ENCODE measurements around the gene PIK3CD.

The PIK3CD gene

GRCh38 chr1:9721606-9722377 lies 70.3 kb downstream of the PIK3CD start:
- peak; percentile 84 for DNase-seq

DNA sequence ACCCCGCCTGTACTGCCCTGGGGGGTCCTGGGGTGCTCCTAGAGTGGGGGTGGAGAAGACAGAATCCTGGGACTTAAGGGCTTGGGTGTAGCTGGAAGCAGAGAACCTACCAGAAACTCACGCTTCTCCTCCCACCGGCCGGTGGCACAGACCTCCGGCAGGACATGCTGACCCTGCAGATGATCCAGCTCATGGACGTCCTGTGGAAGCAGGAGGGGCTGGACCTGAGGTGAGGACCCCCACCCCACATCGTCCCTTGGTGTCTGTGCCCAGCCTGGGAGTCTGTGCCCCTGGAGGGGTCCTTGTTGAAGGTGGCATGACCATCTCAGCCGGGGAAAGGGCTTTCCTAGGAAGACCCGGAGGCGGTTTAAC lies 70.8 kb downstream of the PIK3CD start:
- DNase-seq, result no peak

GRCh38 chr1:9723068-9723805 lies 71.7 kb downstream of the PIK3CD start:
- DNase-seq, result no peak

DNA sequence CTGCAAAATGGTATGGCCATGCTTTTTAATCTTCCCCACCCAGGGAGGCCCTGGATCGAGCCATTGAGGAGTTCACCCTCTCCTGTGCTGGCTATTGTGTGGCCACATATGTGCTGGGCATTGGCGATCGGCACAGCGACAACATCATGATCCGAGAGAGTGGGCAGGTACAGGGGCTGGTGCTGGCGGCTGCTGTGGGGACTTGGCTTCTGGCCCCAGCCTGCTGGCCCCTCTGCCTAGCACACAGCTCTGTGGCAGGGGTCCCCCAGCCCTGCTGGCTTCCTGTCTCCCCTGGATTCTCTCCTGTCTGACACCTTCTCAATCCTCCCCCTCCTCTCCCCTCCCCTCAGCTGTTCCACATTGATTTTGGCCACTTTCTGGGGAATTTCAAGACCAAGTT lies 72.4 kb downstream of the PIK3CD start:
- no peak for DNase-seq

DNA sequence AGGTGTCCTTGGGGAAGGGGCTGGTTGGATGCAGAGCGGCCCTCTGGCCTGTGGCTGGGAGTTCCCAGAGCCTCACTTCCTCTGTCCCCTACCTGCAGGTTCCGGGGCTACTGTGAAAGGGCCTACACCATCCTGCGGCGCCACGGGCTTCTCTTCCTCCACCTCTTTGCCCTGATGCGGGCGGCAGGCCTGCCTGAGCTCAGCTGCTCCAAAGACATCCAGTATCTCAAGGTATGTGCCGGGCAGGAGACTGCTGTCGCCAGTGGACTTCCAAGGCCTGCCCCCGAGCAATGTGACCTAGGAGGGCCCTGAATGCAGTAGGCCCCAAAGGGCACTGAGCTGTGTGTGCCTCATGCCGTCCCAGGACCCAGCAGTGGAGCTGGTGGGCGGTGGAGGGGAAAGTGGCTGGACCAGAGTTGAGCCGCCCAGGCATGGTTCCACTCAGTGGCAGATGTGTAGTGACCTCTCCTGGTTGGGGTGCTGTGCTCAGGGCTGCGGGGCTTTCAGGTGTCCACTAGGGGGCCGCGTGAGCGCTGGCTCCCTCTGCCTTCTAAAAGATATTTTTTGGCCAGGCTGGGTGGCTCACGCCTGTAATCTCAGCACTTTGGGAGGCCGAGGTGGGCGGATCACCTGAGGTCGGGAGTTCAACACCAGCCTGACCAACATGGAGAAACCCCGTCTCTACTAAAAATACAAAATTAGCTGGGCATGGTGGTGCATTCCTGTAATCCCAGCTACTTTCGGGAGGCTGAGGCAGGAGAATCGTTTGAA lies 73.4 kb downstream of the PIK3CD start:
- peak; percentile 78 for DNase-seq

DNA sequence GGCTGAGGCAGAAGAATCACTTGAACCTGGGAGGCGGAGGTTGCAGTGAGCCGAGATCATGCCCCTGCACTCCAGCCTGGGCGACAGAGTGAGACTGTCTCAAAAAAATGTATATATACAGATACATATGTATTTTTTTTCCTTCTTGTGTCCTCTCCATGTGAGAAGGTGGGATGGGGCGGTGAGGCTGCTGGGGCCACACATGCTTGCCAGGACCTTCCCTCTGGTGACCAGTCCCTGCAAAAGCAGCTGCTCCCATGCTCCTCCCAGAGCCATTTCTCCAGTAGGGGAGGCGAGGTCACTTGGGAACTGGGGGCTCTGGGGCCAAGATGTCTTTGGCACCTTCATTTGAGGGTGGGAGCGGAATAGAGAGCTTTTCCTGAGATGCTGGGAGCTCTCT lies 74.9 kb downstream of the PIK3CD start:
- no peak for DNase-seq

DNA sequence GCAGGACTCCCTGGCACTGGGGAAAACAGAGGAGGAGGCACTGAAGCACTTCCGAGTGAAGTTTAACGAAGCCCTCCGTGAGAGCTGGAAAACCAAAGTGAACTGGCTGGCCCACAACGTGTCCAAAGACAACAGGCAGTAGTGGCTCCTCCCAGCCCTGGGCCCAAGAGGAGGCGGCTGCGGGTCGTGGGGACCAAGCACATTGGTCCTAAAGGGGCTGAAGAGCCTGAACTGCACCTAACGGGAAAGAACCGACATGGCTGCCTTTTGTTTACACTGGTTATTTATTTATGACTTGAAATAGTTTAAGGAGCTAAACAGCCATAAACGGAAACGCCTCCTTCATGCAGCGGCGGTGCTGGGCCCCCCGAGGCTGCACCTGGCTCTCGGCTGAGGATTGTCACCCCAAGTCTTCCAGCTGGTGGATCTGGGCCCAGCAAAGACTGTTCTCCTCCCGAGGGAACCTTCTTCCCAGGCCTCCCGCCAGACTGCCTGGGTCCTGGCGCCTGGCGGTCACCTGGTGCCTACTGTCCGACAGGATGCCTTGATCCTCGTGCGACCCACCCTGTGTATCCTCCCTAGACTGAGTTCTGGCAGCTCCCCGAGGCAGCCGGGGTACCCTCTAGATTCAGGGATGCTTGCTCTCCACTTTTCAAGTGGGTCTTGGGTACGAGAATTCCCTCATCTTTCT lies 75.5 kb downstream of the PIK3CD start:
- DNase-seq, result no peak

DNA sequence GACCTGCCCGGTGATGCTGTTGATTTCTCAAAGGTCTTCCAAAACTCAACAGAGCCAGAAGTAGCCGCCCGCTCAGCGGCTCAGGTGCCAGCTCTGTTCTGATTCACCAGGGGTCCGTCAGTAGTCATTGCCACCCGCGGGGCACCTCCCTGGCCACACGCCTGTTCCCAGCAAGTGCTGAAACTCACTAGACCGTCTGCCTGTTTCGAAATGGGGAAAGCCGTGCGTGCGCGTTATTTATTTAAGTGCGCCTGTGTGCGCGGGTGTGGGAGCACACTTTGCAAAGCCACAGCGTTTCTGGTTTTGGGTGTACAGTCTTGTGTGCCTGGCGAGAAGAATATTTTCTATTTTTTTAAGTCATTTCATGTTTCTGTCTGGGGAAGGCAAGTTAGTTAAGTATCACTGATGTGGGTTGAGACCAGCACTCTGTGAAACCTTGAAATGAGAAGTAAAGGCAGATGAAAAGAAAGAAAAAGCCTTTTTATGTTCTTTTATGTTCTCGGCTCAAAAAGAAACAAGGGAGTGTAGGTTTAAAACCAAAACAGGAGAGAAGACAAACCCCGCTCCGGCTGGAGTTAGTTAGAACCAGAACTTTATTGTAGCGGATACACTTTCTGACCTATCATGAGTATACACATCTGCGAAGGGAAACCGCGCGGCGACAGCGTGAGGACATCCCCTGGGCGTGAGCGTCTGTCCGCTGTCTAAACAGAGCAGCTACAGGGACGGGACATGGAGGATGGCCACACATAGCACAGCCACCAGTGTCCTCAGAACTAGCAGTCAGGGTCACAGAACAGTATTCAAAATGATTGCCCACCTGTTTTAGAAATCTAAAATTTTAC lies 77.1 kb downstream of the PIK3CD start:
- peak; percentile 59 for DNase-seq

GRCh38 chr1:9729523-9729922 lies 78.0 kb downstream of the PIK3CD start:
- DNase-seq, result no peak

GRCh38 chr1:9730096-9730901 lies 78.8 kb downstream of the PIK3CD start:
- DNase-seq, result peak; percentile 26

GRCh38 chr1:9731051-9731537 lies 79.6 kb downstream of the PIK3CD start:
- no peak for DNase-seq

GRCh38 chr1:9731561-9731960 lies 80.0 kb downstream of the PIK3CD start:
- no peak for DNase-seq

DNA sequence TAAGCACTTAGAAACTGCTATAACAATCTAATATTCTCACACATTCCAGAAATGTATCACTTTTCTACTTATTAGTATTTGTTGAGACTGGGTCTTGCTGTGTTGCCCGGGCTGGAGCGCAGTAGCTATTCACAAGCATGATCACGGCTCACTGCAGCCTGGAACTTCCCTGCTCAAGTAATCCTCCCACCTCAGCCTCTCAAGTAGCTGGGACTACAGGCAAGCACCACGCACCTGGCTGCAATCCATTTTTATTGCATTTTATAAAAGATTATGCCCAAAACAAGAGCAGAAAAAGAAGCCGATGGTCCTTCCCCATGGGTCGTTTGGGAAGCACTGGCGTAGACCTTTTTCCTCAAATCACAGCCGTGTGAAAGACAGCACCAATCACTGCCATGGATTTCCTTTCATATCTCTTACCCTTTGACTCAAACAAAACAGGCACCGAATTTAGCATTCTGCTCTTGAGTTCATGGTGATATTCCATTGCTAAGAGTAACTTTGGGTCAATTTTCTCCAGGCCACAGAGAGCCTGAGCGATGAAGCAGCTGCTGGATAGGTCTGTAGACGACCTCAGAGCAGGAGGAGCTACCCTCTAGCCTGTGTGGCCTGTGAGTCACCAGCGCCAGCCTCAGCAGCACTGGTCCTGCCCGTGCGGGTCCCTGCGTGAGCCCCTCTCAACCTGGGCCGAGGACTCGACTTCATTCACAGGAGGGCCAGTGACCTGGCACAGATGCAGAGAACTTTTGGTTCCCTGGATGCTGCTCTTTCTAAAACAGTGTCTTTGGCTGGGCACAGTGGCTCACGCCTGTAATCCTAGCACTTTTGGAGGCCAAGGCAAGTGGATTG lies 80.8 kb downstream of the PIK3CD start:
- no peak for DNase-seq

DNA sequence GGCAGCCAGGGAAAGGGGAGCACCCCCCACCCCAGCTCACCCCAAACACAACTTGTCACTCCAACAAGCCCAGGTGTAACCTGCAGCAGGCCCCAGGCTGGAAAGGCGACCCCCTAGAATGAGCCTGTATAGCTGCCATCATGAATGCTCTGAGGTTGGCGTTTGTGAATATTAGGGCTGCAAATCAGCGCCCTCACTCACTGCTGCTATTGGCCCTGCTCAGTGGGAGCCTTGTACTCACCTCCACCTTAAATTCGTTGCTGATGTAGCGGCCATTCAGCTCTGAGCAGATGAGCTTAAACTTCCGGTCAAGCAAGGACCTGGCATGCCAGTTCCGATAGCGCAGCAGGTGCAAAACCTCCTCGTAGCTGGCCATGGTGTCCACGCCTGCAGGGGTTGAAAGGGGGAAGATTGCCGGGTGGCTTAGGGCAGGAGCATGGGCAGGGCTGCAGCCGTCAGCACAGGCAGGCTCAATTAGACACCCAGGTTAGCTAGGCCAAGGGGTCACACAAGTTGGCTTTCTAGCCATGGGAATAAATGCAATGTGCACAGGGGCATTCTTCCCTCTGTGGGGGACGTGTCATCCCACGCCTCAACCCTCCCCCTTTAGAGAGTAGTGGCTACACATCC lies 81.7 kb downstream of the PIK3CD start:
- no peak for DNase-seq

GRCh38 chr1:9735800-9736199 lies 84.3 kb downstream of the PIK3CD start:
- no peak for DNase-seq

DNA sequence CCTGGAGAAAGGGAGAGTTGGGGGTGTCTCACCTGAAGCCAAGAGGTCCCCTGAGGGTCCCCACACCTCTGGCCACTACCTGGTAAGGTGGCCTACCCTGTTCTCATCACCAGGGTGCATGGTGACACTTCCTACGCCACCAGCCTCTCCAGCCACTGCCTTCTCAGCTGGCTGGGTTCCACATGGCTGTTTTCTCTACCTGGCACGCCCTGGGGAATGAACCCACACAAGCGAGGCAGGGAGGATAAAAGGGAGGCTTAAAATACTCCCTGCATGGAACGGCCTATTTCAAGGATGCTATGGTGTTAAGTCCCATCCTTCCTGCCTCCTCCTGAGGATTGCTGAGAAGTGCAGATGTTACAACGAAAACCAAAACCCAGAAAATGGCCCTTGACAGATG lies 84.7 kb downstream of the PIK3CD start:
- DNase-seq, result no peak

- DNase-seq, result no peak
Measured at GRCh38 chr1:9737057-9737456, 85.5 kb downstream of the PIK3CD start.

DNA sequence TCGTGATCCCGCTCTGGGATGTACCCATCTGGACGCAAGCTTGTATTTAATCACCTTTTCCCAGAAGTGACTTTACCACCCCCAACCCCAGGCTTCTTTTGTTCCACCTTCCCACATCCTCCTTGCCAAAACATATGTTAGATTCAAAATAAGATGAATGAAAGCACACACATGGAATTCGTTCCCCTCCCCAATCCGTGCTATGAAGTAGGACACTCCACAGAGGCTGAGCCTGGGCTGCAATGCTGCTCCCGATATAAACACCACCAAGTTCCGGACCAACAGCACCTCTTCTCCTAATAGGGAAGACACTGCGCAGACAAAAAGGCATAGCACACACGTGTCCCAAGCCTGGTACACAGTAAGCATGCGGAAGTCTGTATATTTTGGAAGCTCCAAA lies 86.1 kb downstream of the PIK3CD start:
- DNase-seq, result no peak

GRCh38 chr1:9744106-9744799 lies 92.7 kb downstream of the PIK3CD start:
- DNase-seq, result no peak

All from CD4-positive, alpha-beta T cell treated with Interleukin-10 for 1 hour (primary cell).